Measurements from ENCODE around the gene DYNLT2B. TPM values are rescaled to one million over a fixed set of nuclear protein-coding genes. Genes with fewer than 3 reads are reported as not detected.

DYNLT2B gene
- total RNA-seq, 1 donor from 2014 or later = 2.9 TPM

DNA sequence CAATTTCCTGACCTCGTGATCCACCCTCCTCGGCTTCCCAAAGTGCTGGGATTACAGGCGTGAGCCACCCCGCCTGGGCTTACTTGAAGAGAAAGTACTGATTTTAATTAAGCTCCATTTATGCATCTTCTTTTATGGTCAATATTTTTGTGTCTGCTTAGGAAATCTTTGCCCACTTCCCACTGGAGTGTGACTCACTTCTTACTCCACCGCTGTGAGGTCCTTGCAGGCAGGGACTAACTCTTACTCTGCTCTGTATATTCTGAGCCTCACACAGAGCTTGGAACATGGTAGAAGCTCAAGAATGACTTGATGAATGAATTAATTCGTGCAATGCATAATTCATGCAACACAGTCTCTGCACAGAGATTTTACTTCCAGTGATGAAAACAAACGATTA, 23.1 kb upstream of the DYNLT2B start:
- H3K4me1 ChIP-seq = no peaks in the 10 kb centered on the region
- H3K27ac ChIP-seq = no peak overlapping the region
- intact Hi-C loops (cut with DNase I) = no loop called here
- no peak overlapping the region for H3K4me3 ChIP-seq
- H3K9me3 ChIP-seq = no peaks in the 10 kb centered on the region
- H3K27me3 ChIP-seq = no peaks in the 10 kb centered on the region
- peak in 1 of 2 donors; percentile 14 for DNase-seq (ENCODE audit: extremely low spot score in 2 of 2)
- no peaks in the 10 kb centered on the region for H3K36me3 ChIP-seq
- no peak for TF ChIP-seq POLR2A (IDR thresholded peaks at IDR 0.05)
- TF ChIP-seq, protein P1, sequence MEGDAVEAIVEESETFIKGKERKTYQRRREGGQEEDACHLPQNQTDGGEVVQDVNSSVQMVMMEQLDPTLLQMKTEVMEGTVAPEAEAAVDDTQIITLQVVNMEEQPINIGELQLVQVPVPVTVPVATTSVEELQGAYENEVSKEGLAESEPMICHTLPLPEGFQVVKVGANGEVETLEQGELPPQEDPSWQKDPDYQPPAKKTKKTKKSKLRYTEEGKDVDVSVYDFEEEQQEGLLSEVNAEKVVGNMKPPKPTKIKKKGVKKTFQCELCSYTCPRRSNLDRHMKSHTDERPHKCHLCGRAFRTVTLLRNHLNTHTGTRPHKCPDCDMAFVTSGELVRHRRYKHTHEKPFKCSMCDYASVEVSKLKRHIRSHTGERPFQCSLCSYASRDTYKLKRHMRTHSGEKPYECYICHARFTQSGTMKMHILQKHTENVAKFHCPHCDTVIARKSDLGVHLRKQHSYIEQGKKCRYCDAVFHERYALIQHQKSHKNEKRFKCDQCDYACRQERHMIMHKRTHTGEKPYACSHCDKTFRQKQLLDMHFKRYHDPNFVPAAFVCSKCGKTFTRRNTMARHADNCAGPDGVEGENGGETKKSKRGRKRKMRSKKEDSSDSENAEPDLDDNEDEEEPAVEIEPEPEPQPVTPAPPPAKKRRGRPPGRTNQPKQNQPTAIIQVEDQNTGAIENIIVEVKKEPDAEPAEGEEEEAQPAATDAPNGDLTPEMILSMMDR (IDR thresholded peaks at IDR 0.05) = no peak
- TF ChIP-seq POLR2AphosphoS5 (IDR thresholded peaks at IDR 0.05; ENCODE audit: insufficient read depth in 1 of 2, low read depth in 1 of 2) = no peak

DNA sequence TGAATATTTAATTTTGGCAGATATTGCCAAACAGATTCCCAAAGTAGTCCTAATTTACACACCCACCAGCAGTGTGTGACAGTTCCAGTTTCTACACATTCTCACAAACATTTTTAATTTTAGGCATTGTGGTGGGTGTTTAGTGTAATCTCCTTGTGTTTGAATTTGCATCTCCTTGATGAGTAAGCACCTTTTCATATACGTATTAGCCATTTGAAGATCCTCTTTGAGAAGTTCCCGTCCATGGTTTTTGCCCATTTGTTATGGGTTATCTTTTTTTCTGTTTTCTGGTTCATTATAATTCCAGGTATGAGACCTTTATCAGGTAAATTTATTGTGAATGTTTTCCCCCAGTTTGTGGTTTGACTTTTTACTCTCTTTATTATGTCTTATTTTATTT, 22.4 kb upstream of the DYNLT2B start:
- intact Hi-C loops (cut with DNase I) = no loop called here
- TF ChIP-seq POLR2A (IDR thresholded peaks at IDR 0.05) (no peak), POLR2AphosphoS5 (IDR thresholded peaks at IDR 0.05; ENCODE audit: insufficient read depth in 1 of 2, low read depth in 1 of 2) (no peak)
- TF ChIP-seq, protein P1 (IDR thresholded peaks at IDR 0.05) = no peak

DNA sequence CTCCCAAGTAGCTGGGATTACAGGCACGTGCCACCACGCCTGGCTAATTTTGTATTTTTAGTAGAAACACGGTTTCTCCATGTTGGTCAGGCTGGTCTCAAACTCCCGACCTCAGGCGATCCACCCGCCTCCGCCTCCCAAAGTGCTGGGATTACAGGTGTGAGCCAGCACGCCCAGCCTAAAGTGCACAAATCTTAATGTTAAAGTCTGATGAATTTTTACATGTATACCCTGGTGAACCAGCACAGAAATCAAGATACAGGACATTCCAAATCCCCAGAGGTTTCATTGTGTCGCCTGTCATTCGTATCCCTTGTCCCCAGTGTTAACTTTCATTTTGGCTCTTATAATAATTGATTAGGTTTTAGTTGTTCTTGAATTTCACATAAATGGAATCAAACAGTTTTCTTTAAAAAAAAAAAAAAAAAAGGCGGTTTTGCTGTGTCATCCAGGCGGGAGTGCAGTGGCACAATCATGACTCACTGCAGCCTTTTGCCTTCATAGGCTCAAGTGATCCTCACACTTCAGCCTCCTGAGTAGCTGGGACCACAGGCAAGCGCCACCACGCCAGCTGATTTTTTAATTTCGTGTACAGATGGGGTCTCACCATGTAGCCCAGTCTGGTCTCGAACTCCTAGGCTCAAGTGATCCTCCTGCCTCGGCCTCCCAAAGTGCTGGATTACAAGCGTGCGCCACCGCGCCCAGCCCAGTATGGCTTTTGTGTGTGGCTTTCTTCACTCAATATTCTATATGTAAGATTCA, 21.6 kb upstream of the DYNLT2B start:
- Histone ChIP-seq H3K36me3 (no peaks in the 10 kb centered on the region), H3K4me3 (no peak overlapping the region), H3K9me3 (no peaks in the 10 kb centered on the region), H3K27me3 (no peaks in the 10 kb centered on the region), H3K27ac (no peak overlapping the region), H3K4me1 (no peaks in the 10 kb centered on the region)
- TF ChIP-seq POLR2A (IDR thresholded peaks at IDR 0.05) (no peak), POLR2AphosphoS5 (IDR thresholded peaks at IDR 0.05; ENCODE audit: insufficient read depth in 1 of 2, low read depth in 1 of 2) (no peak)
- TF ChIP-seq, protein P1 (IDR thresholded peaks at IDR 0.05) = no peak
- DNase-seq (ENCODE audit: extremely low spot score in 2 of 2) = no peak
- intact Hi-C loops (cut with DNase I) = no loop called here

More for the DNA sequence above, 22.4 kb upstream of the DYNLT2B start:
- Histone ChIP-seq H3K36me3 (no peaks in the 10 kb centered on the region), H3K27me3 (no peaks in the 10 kb centered on the region), H3K4me1 (no peaks in the 10 kb centered on the region), H3K4me3 (no peak overlapping the region), H3K27ac (no peak overlapping the region), H3K9me3 (no peaks in the 10 kb centered on the region)
- DNase-seq (ENCODE audit: extremely low spot score in 2 of 2) = no peak

DNA sequence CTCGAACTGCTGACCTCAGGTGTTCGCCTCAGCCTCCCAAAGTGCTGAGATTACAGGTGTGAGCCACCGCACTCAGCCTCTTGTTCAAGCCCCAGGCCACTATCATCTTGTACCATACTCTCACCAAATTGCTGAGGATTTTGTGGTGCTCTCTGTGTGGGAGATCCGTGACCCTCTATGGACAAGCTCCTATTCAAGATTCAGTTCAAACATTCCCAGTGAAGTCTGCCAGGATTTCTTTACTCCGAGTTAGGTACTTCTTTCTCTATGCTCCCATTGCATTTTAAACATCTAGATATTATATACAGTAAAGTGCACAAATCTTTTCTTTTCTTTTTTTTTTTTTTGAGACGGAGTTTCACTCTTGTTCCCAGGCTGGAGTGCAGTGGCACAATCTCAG, 21.0 kb upstream of the DYNLT2B start:
- TF ChIP-seq POLR2AphosphoS5 (IDR thresholded peaks at IDR 0.05; ENCODE audit: insufficient read depth in 1 of 2, low read depth in 1 of 2) (no peak), POLR2A (IDR thresholded peaks at IDR 0.05) (no peak)
- TF ChIP-seq, protein P1 (IDR thresholded peaks at IDR 0.05) = no peak
- H3K4me1 ChIP-seq = no peaks in the 10 kb centered on the region
- H3K27me3 ChIP-seq = no peaks in the 10 kb centered on the region
- H3K36me3 ChIP-seq = no peaks in the 10 kb centered on the region
- intact Hi-C loops (cut with DNase I) = no loop called here
- no peak overlapping the region for H3K4me3 ChIP-seq
- H3K9me3 ChIP-seq = no peaks in the 10 kb centered on the region
- no peak overlapping the region for H3K27ac ChIP-seq
- DNase-seq (ENCODE audit: extremely low spot score in 2 of 2) = no peak

All from vagina (tissue), 2 donors.